IMR-90 (cell line): ENCODE measurements around the gene ARPIN. TPM values are rescaled to one million over a fixed set of nuclear protein-coding genes. Genes with fewer than 3 reads are reported as not detected.
"Not testable (repeated sequence)": the region's sequence is repeated elsewhere in the genome, so short reads cannot be mapped to it uniquely, and the experiment has no call there.

Experiments
- ATAC-seq: fragments of 200-7000 bp; cut with Tn5 transposase; 2 replicates; pipeline ENCODE4 v1.9.1; 2020; ENCODE audit warnings: low read depth, mild to moderate bottlenecking, moderate library complexity
- BruUV-seq: library from RNA; stranded (reverse); fragments of 400-500 nt; replicated peaks from 2 replicates; lab custom pipeline; 2021; lab: Mats Ljungman, UMichigan
- CTCF ChIA-PET: fragments of 300-600 bp; formaldehyde crosslinking; extraction: SDS; loops from one replicate; lab custom pipeline; 2021; ENCODE audit warnings: antibody characterized with exemption; lab: Yijun Ruan, JAX
- POLR2A ChIA-PET: fragments of 300-600 bp; sonication (Branson Sonifier 250); formaldehyde crosslinking; loops from one replicate; lab custom pipeline; 2022; ENCODE audit warnings: antibody characterized with exemption; ENCODE audit not compliant: unreplicated experiment; lab: Charles Lee
- DNase-seq: peaks from one replicate; pipeline ENCODE4 v3.0.0; 2013
- H2AFZ ChIP-seq: replicated peaks from 2 replicates; pipeline ENCODE3; 2013; ENCODE audit warnings: low read length, mild to moderate bottlenecking; ENCODE audit not compliant: poor library complexity
- H2AK5ac ChIP-seq: 2 replicates; pipeline ENCODE4 v1.6.1; 2013; ENCODE audit warnings: low read depth, low read length, inconsistent platforms
- H2AK9ac ChIP-seq: replicated peaks from 2 replicates; pipeline ENCODE3; 2013; ENCODE audit warnings: mild to moderate bottlenecking, low read depth, low read length, moderate library complexity; ENCODE audit not compliant: poor library complexity
- H2BK120ac ChIP-seq: 2 replicates; pipeline ENCODE4 v1.6.1; 2013; ENCODE audit warnings: low read depth, low read length, inconsistent platforms
- H2BK15ac ChIP-seq: 3 replicates; pipeline ENCODE4 v1.6.1; 2013; ENCODE audit warnings: low read depth, low read length, inconsistent platforms
- H2BK20ac ChIP-seq: 2 replicates; pipeline ENCODE4 v1.6.1; 2013; ENCODE audit warnings: low read depth, mild to moderate bottlenecking, inconsistent platforms, low read length, moderate library complexity
- H2BK5ac ChIP-seq: 2 replicates; pipeline ENCODE4 v1.6.1; 2013; ENCODE audit warnings: mild to moderate bottlenecking, low read depth, low read length, inconsistent platforms; ENCODE audit not compliant: poor library complexity, severe bottlenecking
- H3K14ac ChIP-seq: replicated peaks from 2 replicates; pipeline ENCODE4 v1.6.1; 2013; ENCODE audit warnings: low read depth, low read length, inconsistent platforms
- H3K18ac ChIP-seq: 2 replicates; pipeline ENCODE4 v1.6.1; 2013; ENCODE audit warnings: low read depth, low read length, control low read depth
- H3K23ac ChIP-seq: 2 replicates; pipeline ENCODE4 v1.6.1; 2013; ENCODE audit warnings: low read depth, low read length, inconsistent platforms
- H3K27ac ChIP-seq: 2 replicates; pipeline ENCODE4 v1.5.1; 2013; ENCODE audit warnings: mild to moderate bottlenecking, control low read depth, low read length; ENCODE audit not compliant: insufficient read depth
- H3K27me3 ChIP-seq: 2 replicates; pipeline ENCODE4 v1.6.1; 2013; ENCODE audit warnings: low read length; ENCODE audit not compliant: control insufficient read depth, insufficient read depth
- H3K36me3 ChIP-seq: 2 replicates; pipeline ENCODE4 v1.6.1; 2013; ENCODE audit warnings: low read length, mixed read lengths; ENCODE audit not compliant: control insufficient read depth, insufficient read depth
- H3K4ac ChIP-seq: 2 replicates; pipeline ENCODE4 v1.6.1; 2013; ENCODE audit warnings: low read depth, low read length, inconsistent platforms
- H3K4me1 ChIP-seq: 2 replicates; pipeline ENCODE4 v1.6.1; 2013; ENCODE audit warnings: low read length, mixed read lengths; ENCODE audit not compliant: control insufficient read depth, insufficient read depth
- H3K4me2 ChIP-seq: 2 replicates; pipeline ENCODE4 v1.6.1; 2013; ENCODE audit warnings: low read depth, mild to moderate bottlenecking, control low read depth, low read length, moderate library complexity
- H3K4me3 ChIP-seq: 2 replicates; pipeline ENCODE4 v1.5.1; 2013; ENCODE audit warnings: low read depth, mild to moderate bottlenecking, control low read depth, low read length, moderate library complexity; ENCODE audit not compliant: insufficient read depth
- H3K56ac ChIP-seq: 2 replicates; pipeline ENCODE4 v1.6.1; 2013; ENCODE audit warnings: low read length, inconsistent platforms; ENCODE audit not compliant: insufficient read depth; ENCODE audit errors: extremely low read depth
- H3K79me1 ChIP-seq, 2 experiments: 2 replicates each; pipeline ENCODE4 v1.6.1; 2013; ENCODE audit warnings: low read length in 2 of 2, inconsistent platforms in 1 of 2, low read depth in 1 of 2
- H3K9ac ChIP-seq: 2 replicates; pipeline ENCODE4 v1.6.1; 2013; ENCODE audit warnings: low read depth, low read length, control low read depth
- H3K9me1 ChIP-seq: 2 replicates; pipeline ENCODE4 v1.6.1; 2013; ENCODE audit warnings: low read length, inconsistent platforms; ENCODE audit not compliant: insufficient read depth
- H3K9me3 ChIP-seq: 2 replicates; pipeline ENCODE4 v1.6.1; 2013; ENCODE audit warnings: low read length; ENCODE audit not compliant: control insufficient read depth, insufficient read depth
- H4K20me1 ChIP-seq: 2 replicates; pipeline ENCODE4 v1.6.1; 2013; ENCODE audit warnings: low read length, inconsistent platforms; ENCODE audit not compliant: insufficient read depth
- H4K5ac ChIP-seq: 2 replicates; pipeline ENCODE4 v1.6.1; 2013; ENCODE audit warnings: mild to moderate bottlenecking, low read depth, low read length, control low read depth
- H4K8ac ChIP-seq, 2 experiments: 2 replicates each; pipeline ENCODE4 v1.6.1; 2013; ENCODE audit warnings: low read depth in 2 of 2, low read length in 2 of 2, control low read depth in 1 of 2, inconsistent platforms in 1 of 2
- H4K91ac ChIP-seq: 2 replicates; pipeline ENCODE4 v1.6.1; 2013; ENCODE audit warnings: low read depth, low read length, inconsistent platforms; ENCODE audit not compliant: insufficient read depth
- MAZ ChIP-seq: IDR thresholded peaks from 2 replicates; pipeline ENCODE4 v1.6.1; 2012; ENCODE audit warnings: low read depth, mild to moderate bottlenecking, low read length, improper control_type of control experiment, moderate library complexity, borderline replicate concordance
- RAD21 ChIP-seq: IDR thresholded peaks from 2 replicates; pipeline ENCODE4 v1.6.1; 2012; ENCODE audit warnings: low read length, improper control_type of control experiment
- WGBS, 2 experiments: methylation state at CpG; one replicate each; pipeline versions ENCODE4 v1.1.5 to v1.1.7; 2013; ENCODE audit warnings: missing lambda C conversion rate in 2 of 2; ENCODE audit not compliant: insufficient read length in 1 of 2; ENCODE audit errors: extremely low coverage in 2 of 2; 5-methylcytosine and 5-hydroxymethylcytosine counted together
- dilution Hi-C: fragments of 300-500 bp; cut with HindIII; formaldehyde crosslinking; loops from one replicate; pipeline ENCODE4 v1.14.3; 2018; ENCODE audit warnings: low sequenced_read_pairs; ENCODE audit not compliant: unreplicated experiment
- in situ Hi-C: fragments of 300-500 bp; cut with MboI; formaldehyde crosslinking; loops from 3 replicates; pipeline ENCODE4 v1.14.3; 2019; ENCODE audit warnings: low sequenced_read_pairs, inconsistent platforms, mixed read lengths
- intact Hi-C: fragments of 100-400 bp; cut with micrococcal nuclease; formaldehyde crosslinking; loops from 2 replicates; pipeline ENCODE4 v1.10.0; 2022
- polyA plus RNA-seq, 3 experiments: library from polyadenylated mRNA; depleted of rRNA; stranded (reverse); fragments of >200 nt; gene quantifications; 2 replicates each; pipeline ENCODE4 v1.2.3, GENCODE V29; 2012; ENCODE audit warnings: low replicate concordance in 1 of 3
- total RNA-seq: library from RNA; depleted of rRNA; stranded (reverse); fragments of >200 nt; gene quantifications from 2 replicates; pipeline ENCODE4 v1.2.3, GENCODE V29; 2012

Gene ARPIN
- total and polyA plus RNA-seq, 2 of the 4 experiments (the other 2 are of a cell fraction): 3.9 to 8.8 TPM

- Histone ChIP-seq H2AK9ac (no peak overlapping the region), H2BK15ac (no peak overlapping the region), H3K9ac (no peak overlapping the region), H4K91ac (no peak overlapping the region), H4K20me1 (no peaks in the 10 kb centered on the region), H2BK5ac (no peak overlapping the region), H2AK5ac (no peak overlapping the region), H3K79me1 (no peaks in the 10 kb centered on the region), H3K36me3 (no peaks in the 10 kb centered on the region), H2BK120ac (no peak overlapping the region), H3K27ac (no peak overlapping the region), H4K8ac (no peak overlapping the region), H3K23ac (no peak overlapping the region), H3K4ac (no peak overlapping the region), H3K4me2 (no peak overlapping the region), H3K56ac (no peak overlapping the region), H3K18ac (no peak overlapping the region), H3K14ac (no peak overlapping the region), H4K5ac (no peak overlapping the region), H3K27me3 (peaks cover 2% of the 10 kb centered on the region), H2BK20ac (no peak overlapping the region), H3K4me3 (no peak overlapping the region), H3K4me1 (no peaks in the 10 kb centered on the region), H3K9me1 (no peaks in the 10 kb centered on the region), H3K9me3 (peaks cover 2% of the 10 kb centered on the region; the same call in 1 of the 2 replicates), H2AFZ (no peak overlapping the region)
- WGBS, 2 experiments: no CpG with 5 or more reads among the region's 6 CpGs
- DNase-seq: no peak
- in situ Hi-C loops: no loop called here
- dilution Hi-C loops: no loop called here
- no TSS peak for BruUV-seq
- CTCF ChIA-PET: no interaction called here
- POLR2A ChIA-PET: no interaction called here
- ATAC-seq: no peak
- intact Hi-C loops: no loop called here
- no peak for TF ChIP-seq MAZ
- no peak for TF ChIP-seq RAD21
Measured at GRCh38 chr15:89946681-89947299, 34.0 kb upstream of the ARPIN start.

- H2BK20ac ChIP-seq, H3K4me3 ChIP-seq, H3K4me2 ChIP-seq, H3K4ac ChIP-seq, H3K4me1 ChIP-seq, H4K5ac ChIP-seq, H3K23ac ChIP-seq, ATAC-seq, H3K14ac ChIP-seq, dilution Hi-C loops, H3K18ac ChIP-seq, intact Hi-C loops, H3K36me3 ChIP-seq, H3K56ac ChIP-seq, H3K79me1 ChIP-seq, H2BK15ac ChIP-seq, H4K8ac ChIP-seq, H2AFZ ChIP-seq, DNase-seq, H3K9me1 ChIP-seq, H2BK120ac ChIP-seq, in situ Hi-C loops, H2AK9ac ChIP-seq, H3K9me3 ChIP-seq, H2AK5ac ChIP-seq, H4K20me1 ChIP-seq, H3K9ac ChIP-seq, H2BK5ac ChIP-seq, POLR2A ChIA-PET, H3K27me3 ChIP-seq, BruUV-seq, H3K27ac ChIP-seq, H4K91ac ChIP-seq: not testable (repeated sequence)
- 80% methylated on average over 2 of the region's 6 CpGs; no CpG with 5 or more reads in 1 of the 2 experiments for WGBS, 2 experiments
- CTCF ChIA-PET: interaction anchor here (1.0 kb wide), 1 partner anchor 10 kb away, joined by 5 read pairs; no protein-coding TSS in a partner anchor
Measured at GRCh38 chr15:89943721-89944120, 31.0 kb upstream of the ARPIN start.
